IPS-18a (cell line): ENCODE results near the gene IFNGR2.
"Not testable (repeated sequence)": the region's sequence is repeated elsewhere in the genome, so short reads cannot be mapped to it uniquely, and the experiment has no call there.

ENCODE experiments used
- H3K27ac ChIP-seq: one replicate; pipeline ENCODE4 v1.5.1; 2013; ENCODE audit warnings: low read length
- H3K27me3 ChIP-seq: one replicate; pipeline ENCODE4 v1.6.1; 2013; ENCODE audit warnings: mild to moderate bottlenecking, low read length; ENCODE audit not compliant: control insufficient read depth, insufficient read depth
- H3K36me3 ChIP-seq: one replicate; pipeline ENCODE4 v1.6.1; 2013; ENCODE audit warnings: low read depth, low read length; ENCODE audit not compliant: control insufficient read depth
- H3K4me1 ChIP-seq: one replicate; pipeline ENCODE4 v1.6.1; 2013; ENCODE audit warnings: low read depth, low read length; ENCODE audit not compliant: control insufficient read depth
- H3K4me3 ChIP-seq: one replicate; pipeline ENCODE4 v1.5.1; 2013; ENCODE audit warnings: low read length
- H3K9ac ChIP-seq: one replicate; pipeline ENCODE4 v1.6.1; 2013; ENCODE audit warnings: mild to moderate bottlenecking, low read length, moderate library complexity
- H3K9me3 ChIP-seq: one replicate; pipeline ENCODE4 v1.6.1; 2013; ENCODE audit warnings: low read depth, low read length; ENCODE audit not compliant: control insufficient read depth

The IFNGR2 gene

DNA sequence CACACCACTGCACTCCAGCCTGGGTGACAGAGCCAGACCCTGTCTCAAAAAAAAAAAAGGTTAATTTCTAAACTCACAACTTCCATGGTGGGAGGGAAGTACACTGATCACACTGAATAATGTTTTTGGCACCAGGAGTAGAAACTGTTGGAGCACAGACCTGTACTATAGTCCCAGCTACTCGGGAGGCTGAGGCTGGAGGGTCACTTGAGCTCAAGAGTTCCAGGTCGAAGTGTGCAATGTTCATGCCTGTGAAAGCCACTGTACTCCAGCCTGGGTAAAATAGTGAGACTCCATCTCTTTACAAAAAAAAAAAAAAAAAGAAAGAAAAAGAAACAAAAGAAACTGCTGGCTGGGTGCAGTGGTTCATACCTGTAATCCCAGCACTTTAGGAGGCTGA, 41.3 kb downstream of the IFNGR2 start:
- no peaks in the 10 kb centered on the region for H3K9me3 ChIP-seq
- no peaks in the 10 kb centered on the region for H3K36me3 ChIP-seq
- H3K4me3 ChIP-seq: no peak overlapping the region
- no peaks in the 10 kb centered on the region for H3K27me3 ChIP-seq
- no peak overlapping the region for H3K27ac ChIP-seq
- no peak overlapping the region for H3K9ac ChIP-seq
- no peaks in the 10 kb centered on the region for H3K4me1 ChIP-seq

DNA sequence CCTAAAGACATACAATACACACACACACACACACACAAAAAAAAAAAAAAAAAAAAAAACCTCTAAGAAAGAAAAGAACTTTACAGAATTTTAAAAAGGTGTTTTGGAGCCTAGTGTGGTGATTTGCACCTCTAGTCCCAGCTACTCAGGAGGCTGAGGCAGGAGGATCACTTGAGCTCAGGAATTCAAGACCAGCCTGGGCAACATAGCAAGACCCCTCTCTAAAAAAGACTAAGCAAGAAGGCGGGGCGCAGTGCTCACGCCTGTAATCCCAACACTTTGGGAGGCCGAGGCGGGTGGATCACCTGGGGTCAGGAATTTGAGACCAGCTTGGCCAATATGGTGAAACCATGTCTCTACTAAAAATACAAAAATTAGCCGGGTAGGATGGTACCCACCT, 43.4 kb downstream of the IFNGR2 start:
- not testable (repeated sequence) for H3K4me1 ChIP-seq, H3K27me3 ChIP-seq, H3K27ac ChIP-seq, H3K4me3 ChIP-seq, H3K9me3 ChIP-seq, H3K9ac ChIP-seq, H3K36me3 ChIP-seq

DNA sequence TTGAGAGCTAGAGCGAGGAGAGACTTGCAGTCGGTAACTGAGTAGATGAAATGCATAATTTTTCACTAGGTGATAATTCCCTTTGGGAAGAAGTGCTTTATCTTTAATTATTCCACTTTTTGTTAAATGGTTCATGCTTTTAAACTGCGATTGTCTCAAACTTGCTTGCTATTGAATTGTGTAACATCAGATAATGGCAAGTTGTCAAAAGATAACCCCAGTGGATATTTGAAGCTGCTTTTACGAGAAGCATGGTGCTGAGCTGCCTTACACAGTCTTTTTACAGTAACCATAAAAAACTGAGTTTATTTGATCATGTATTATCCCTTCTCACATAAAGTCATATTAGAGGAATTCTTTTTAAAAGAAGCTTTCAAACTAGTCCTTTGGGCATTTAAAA, 46.4 kb downstream of the IFNGR2 start:
- Histone ChIP-seq H3K27me3 (no peaks in the 10 kb centered on the region), H3K9me3 (no peaks in the 10 kb centered on the region), H3K9ac (no peak overlapping the region), H3K27ac (no peak overlapping the region), H3K4me1 (no peaks in the 10 kb centered on the region), H3K4me3 (no peak overlapping the region), H3K36me3 (no peaks in the 10 kb centered on the region)

DNA sequence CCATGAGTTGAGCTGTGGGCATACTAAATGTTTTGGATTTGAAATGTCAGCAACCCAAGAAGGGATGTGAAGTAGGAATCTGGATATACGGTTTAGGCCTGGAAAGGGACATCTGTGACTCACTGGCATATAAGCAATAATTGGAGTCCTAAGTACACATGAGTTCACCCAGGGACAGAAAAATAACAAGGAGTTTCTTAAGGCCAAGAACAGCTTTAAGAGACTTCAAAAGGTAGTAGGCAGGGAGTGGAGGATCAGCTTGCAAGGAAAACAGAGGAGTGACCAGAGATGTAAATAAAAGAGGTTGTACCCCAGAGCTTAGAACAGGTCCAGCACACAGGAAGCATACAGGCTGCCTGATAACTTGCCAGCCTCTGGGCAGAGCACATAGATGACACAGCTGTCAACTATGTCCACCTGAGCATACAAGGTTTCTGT, 48.4 kb downstream of the IFNGR2 start:
- no peaks in the 10 kb centered on the region for H3K27me3 ChIP-seq
- no peaks in the 10 kb centered on the region for H3K4me1 ChIP-seq
- H3K9ac ChIP-seq: no peak overlapping the region
- H3K36me3 ChIP-seq: no peaks in the 10 kb centered on the region
- H3K27ac ChIP-seq: no peak overlapping the region
- no peak overlapping the region for H3K4me3 ChIP-seq
- H3K9me3 ChIP-seq: no peaks in the 10 kb centered on the region

DNA sequence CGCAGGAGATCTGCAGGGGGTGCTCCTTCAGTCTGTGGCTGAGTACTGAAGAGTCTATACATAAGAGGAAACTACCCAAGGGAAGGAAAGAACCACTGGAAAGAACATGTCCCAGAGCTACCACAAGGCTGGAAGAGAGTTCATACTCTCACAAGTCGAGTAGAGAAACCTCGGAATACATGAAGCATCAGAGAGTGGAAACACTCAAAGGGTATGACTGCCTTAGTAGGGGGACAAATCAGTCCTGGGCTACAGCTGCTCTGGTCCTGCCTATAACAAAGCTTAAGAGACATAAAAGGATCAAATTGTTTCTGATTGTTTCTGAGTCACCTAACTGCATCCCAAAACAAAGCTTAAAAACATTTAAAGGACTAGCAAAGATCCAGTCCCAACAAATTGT, 49.1 kb downstream of the IFNGR2 start:
- Histone ChIP-seq H3K27me3 (no peaks in the 10 kb centered on the region), H3K36me3 (no peaks in the 10 kb centered on the region), H3K4me1 (no peaks in the 10 kb centered on the region), H3K4me3 (no peak overlapping the region), H3K27ac (no peak overlapping the region), H3K9ac (no peak overlapping the region), H3K9me3 (no peaks in the 10 kb centered on the region)

DNA sequence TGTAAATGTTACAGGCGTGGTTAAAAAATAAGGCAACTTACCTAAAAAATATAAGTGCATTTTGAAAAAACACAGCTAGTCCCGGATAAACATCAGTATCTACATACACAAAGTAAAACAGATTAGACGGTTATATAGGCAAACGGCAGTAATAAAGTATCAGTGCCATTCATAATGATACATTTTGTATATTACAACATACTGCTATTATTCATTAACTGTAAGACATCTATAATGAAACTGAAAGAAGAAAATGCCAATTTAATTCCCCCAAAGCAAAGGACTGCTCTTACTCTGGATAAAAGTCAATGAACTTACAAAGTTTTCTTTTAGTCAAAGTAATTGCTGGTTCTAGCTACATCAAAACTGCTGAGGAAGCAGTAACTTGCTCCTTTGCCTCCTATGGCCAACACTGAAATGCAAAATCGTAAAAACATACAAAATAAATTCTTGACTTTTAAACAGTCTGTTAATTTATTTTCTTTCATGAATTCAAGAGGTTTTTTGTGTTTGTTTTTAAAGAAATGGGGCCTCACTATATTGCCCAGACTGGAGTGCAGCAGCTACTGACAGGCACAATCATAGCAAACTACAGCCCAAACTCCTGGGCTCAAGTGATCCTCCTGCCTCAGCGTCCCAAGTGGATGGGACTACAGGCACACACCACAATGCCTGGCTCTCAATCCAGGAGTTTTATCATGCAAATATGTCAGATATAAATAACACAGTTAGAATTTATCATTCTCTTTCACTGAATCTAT, 52.7 kb downstream of the IFNGR2 start:
- Histone ChIP-seq H3K9me3 (no peaks in the 10 kb centered on the region), H3K4me3 (no peak overlapping the region), H3K27me3 (no peaks in the 10 kb centered on the region), H3K9ac (no peak overlapping the region), H3K4me1 (no peaks in the 10 kb centered on the region), H3K27ac (no peak overlapping the region), H3K36me3 (no peaks in the 10 kb centered on the region)

DNA sequence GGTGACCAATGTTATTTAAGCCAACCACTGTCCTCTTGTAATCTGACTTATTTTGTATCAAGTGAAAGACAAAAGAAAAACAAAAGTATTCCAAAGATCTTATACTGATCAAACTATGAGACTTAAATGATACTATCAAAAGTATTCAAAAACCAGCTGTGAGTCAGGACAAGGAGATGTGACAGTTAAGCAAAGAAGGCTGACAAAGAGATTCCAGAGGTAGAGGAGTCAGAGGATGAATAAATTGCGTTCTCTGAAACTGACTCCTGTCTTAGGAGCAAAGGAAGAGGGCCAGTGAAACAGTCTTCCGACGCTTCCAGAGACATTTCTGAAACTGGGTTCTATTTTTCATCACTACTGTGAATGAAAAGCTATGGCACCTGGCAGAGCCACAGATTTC, 55.6 kb downstream of the IFNGR2 start:
- Histone ChIP-seq H3K9ac (no peak overlapping the region), H3K27me3 (no peaks in the 10 kb centered on the region), H3K9me3 (no peaks in the 10 kb centered on the region), H3K36me3 (peaks cover 3% of the 10 kb centered on the region), H3K27ac (no peak overlapping the region), H3K4me1 (no peaks in the 10 kb centered on the region), H3K4me3 (no peak overlapping the region)

DNA sequence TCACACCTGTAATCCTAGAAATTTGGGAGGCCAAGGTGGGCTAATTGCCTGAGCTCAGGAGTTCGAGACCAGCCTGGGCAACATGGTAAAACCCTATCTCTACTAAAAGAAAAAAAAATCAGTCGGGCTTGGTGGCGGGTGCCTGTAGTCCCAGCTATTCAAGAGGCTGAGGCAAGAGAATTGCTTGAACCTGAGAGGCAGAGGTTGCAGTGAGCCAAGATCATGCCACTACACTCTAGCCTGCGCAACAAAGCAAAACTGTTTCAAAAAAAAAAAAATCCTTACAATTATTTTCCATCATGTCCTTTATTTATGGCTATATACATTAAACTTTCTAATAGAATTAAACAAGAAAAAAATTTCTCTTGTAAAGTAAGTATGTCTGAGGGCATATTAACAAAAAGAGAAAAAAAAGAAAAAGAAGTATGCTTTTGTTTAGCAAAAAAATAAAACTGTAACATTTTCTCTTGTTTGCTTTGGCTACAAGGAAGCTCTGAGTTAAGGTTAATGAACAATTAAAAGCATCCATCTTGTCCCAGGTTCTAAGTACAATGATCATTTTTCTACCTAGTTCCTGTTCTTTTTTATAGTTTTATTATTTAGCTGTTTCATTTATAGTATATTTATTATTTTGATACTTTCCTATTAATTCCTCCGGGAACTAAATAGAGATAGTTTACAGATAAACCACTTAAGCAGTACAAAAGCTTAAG, 58.5 kb downstream of the IFNGR2 start:
- Histone ChIP-seq H3K9me3 (no peaks in the 10 kb centered on the region), H3K4me3 (no peak overlapping the region), H3K36me3 (peaks cover 3% of the 10 kb centered on the region), H3K9ac (no peak overlapping the region), H3K4me1 (no peaks in the 10 kb centered on the region), H3K27me3 (no peaks in the 10 kb centered on the region), H3K27ac (no peak overlapping the region)

DNA sequence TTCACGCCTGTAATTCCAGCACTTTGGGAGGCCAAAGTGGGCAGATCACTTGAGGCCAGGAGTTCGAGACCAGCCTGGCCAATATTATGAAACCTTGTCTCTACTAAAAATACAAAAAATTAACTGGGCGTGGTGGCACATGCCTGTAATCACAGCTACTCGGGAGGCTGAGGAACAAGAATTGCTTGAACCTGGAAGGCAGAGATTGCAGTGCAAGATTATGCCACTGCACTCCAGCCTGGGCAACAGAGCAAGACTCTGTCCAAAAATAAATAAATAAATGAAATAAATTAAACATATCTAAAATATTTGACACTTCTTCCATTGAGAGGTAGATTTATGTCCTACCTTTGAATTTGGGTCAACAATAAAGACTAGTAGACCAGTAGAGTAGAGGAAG, 66.0 kb downstream of the IFNGR2 start:
- not testable (repeated sequence) for H3K9ac ChIP-seq, H3K27ac ChIP-seq, H3K9me3 ChIP-seq, H3K4me1 ChIP-seq, H3K4me3 ChIP-seq, H3K27me3 ChIP-seq, H3K36me3 ChIP-seq

DNA sequence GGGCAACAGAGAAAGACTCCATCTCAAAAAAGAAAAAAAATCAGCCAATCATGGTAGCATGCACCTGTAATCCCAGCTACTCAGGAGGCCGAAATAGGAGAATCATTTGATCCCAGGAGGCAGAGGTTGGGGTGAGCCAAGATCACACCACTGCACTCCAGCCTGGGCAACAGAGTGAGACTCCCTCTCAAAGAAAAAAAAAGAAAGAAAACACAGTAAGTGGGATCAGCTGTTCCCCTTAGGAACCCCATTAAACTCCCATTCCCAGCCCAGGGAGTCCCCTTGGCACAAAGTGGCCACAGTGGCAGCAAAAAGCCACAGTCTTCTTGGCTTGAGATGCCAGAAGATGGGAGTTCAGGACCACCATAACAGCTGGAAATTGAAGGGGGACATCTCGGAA, 67.5 kb downstream of the IFNGR2 start:
- Histone ChIP-seq H3K27ac (no peak overlapping the region), H3K4me3 (no peak overlapping the region), H3K9ac (no peak overlapping the region), H3K4me1 (no peaks in the 10 kb centered on the region), H3K27me3 (no peaks in the 10 kb centered on the region), H3K36me3 (no peaks in the 10 kb centered on the region), H3K9me3 (no peaks in the 10 kb centered on the region)

DNA sequence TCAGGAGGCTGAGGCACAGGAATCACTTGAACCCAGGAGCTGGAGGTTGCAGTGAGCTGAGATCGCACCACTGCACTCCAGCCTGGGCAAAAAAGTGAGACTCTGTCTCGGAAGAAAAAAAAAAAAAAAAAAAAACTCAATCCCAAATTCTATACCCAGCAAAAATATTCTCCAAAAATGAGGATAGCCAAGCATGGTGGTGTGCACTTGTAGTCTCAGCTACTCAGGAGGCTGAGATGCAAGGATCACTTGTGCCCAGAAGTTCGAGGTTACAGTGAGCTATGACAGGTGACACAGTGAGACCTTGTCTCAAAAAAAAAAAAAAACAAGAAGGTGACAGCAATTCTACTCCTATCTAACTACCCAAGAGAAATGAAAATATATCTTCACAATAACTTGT, 70.1 kb downstream of the IFNGR2 start:
- Histone ChIP-seq H3K27ac (no peak overlapping the region), H3K9ac (no peak overlapping the region), H3K4me1 (peaks cover 2% of the 10 kb centered on the region), H3K9me3 (no peaks in the 10 kb centered on the region), H3K4me3 (no peak overlapping the region), H3K36me3 (no peaks in the 10 kb centered on the region), H3K27me3 (peaks cover 2% of the 10 kb centered on the region)

DNA sequence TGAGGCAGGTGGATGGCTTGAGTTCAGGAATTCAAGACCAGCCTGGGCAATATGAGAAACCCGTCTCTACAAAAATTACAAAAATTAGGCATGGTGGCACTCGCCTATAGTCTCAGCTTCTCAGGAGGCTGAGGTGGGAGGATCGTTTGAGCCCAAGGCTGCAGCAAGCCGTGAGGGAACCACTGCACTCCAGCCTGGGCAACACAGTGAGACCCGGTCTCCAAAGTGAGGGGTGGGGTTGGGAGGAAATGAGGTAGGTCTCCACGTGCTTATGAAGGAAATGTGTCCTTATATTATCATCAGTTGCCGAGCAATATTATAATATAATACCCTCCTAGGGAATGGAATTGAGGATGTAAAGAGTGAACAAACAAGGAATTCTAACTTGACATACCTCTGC, 73.9 kb downstream of the IFNGR2 start:
- H3K36me3 ChIP-seq: no peaks in the 10 kb centered on the region
- no peaks in the 10 kb centered on the region for H3K9me3 ChIP-seq
- no peak overlapping the region for H3K9ac ChIP-seq
- peaks cover 5% of the 10 kb centered on the region for H3K4me1 ChIP-seq
- H3K27ac ChIP-seq: no peak overlapping the region
- H3K27me3 ChIP-seq: peaks cover 17% of the 10 kb centered on the region
- H3K4me3 ChIP-seq: no peak overlapping the region
